NOMO-1 treated with dmso at 0.1 percent for 144 hours (cell line): ENCODE measurements around the gene PDYN.

Source experiments
- DNase-seq: peaks from one replicate; lab custom pipeline; 2025; ENCODE audit not compliant: unreplicated experiment; lab: John Stamatoyannopoulos, UW

The PDYN gene

GRCh38 chr20:1995531-1996310 lies 1.9 kb upstream of the PDYN start:
- no peak for DNase-seq

GRCh38 chr20:1994627-1995026 lies 769 bp upstream of the PDYN start:
- DNase-seq, result no peak

GRCh38 chr20:1992359-1993110 lies 1.3 kb downstream of the PDYN start:
- DNase-seq, result no peak

DNA sequence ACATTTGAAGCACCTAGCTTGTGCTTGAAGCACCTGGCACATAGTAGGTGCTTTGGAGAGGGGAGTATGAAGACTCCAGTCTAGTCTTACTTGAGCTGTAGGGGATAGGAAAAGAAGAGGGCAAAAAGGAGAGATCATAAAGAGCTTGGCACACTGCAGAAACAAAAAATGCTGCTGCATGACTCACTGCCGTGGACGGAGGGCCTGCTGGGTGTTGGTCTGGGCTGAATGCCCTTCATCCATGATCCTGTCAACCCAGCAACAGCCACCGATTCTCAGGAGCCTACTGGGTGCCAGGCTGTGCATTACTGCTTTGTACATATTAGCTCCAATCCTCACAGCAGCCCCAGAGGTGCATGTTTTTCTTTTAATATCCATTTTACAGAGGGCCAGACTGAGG lies 6.0 kb downstream of the PDYN start:
- no peak for DNase-seq

GRCh38 chr20:1983301-1983700 lies 10.6 kb downstream of the PDYN start:
- DNase-seq, result no peak

DNA sequence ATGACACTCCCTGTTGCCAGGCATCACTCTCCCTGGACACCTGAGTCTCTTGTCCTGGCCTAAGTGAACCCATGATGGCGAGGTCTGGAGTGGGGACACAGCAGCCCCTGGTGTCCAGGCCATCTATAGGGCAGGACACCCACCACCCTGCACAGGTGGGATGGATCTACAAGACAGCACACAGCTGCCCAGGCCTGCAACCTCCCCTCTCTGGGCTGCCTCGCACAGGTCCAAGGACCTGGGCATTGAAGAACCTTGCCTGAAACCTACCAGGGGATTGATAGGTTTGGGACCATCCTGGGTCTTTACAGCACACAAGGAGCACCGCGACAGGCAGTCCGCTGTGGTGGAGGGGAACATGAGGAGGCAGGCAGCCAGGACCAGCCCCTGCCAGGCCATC lies 11.2 kb downstream of the PDYN start:
- DNase-seq, result no peak

DNA sequence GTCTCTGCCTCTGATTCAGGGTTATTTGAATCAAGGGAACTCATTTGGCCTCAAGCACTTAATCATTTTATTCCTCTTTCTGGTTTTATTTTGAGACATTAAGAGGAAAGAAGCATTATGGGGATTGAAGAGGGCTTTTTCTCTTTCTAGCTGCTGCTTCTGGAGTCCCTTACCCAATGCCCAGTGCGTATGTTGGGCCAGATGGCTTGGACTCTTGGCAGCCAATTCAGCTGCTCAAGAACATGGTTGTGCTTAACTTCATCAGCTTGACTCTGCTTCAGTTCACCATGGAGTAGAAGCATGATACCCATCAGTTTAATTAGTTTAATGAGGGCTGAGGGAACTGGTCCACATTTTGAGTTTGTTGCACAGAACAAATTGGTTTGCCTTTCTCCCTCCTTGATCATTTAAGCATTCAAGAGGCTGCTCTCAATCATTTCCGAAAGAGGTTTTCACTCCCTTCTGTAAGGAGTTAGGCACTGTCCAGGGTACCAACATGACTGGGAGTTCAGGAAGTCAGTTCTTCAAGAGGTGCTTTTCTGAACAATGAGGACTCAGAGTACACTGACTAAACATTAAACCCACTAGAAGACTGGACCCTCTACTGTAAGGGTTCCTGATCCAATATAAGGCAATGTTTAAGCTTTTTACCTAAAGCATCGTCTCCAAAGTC lies 14.6 kb downstream of the PDYN start:
- no peak for DNase-seq

DNA sequence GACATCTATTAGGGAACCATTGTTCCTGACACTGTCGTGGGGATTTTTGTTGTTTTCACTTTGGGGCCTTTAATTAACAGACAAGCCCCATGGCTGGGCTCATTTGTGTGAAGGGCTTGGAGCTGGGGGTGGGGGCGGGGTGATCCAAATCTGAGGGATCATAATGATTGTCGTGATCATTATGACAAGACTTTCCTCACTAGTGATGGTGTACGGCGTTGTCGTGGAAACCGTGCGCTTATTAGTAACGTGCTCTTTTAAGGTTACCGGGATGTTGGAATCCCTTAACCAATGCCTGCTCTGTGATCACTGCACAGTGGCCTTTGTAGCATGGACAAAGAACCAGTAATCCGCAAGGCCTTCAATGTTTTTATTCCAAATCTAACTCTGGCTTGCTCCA lies 18.6 kb downstream of the PDYN start:
- no peak for DNase-seq

GRCh38 chr20:1973601-1974440 lies 20.0 kb downstream of the PDYN start:
- no peak for DNase-seq

DNA sequence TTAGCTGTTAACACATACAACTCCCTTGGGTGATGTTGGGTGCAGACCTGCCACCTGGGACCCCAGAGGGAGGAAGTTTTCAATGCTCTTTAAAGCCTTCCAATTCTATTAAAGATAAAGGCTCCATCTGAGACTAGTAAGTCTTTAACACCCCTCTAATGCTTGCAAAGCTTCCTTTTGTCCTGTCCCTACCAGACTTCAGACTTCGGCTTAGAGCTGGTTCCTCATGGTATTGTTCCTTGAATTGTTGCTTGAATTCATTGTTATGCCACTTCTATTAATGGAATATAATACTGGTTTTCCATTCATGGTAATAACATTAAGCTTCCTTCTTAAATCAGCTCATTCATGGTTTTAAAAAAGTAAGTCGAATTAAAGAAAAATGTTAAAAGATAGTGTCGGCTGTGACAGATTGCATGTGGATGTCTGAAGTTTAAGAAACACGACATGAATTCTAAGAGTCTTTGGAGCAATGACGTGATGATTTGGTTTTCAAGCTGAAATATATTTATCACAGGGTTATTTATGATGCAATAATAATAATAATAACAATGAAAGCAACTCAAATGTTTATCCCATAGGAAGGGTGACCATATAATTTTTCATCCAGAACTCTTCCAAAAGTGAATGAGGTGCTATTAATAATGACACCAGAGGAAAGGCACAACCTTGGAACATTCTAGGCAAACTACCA lies 21.8 kb downstream of the PDYN start:
- DNase-seq, result no peak

DNA sequence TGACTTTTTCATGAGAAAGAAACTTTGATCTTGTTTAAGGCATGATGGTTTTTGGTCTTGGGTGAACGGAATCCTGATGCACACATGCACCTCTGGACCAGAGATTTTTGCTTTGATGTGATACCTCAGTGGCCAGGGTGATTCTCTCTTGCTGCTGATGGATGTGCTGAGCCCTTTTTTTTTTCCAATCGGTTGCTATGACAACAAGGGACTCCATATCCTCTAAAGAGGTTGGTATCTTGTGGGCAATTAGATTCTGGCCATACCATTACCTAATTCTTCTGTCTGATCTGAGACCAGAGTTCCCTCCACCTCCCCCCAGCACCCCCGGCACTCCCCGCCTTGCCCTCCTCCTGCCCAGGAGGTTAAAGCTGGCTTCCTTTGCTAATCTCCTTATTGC lies 24.9 kb downstream of the PDYN start:
- DNase-seq, result no peak

GRCh38 chr20:1965520-1966351 lies 28.1 kb downstream of the PDYN start:
- DNase-seq, result peak; percentile 64

DNA sequence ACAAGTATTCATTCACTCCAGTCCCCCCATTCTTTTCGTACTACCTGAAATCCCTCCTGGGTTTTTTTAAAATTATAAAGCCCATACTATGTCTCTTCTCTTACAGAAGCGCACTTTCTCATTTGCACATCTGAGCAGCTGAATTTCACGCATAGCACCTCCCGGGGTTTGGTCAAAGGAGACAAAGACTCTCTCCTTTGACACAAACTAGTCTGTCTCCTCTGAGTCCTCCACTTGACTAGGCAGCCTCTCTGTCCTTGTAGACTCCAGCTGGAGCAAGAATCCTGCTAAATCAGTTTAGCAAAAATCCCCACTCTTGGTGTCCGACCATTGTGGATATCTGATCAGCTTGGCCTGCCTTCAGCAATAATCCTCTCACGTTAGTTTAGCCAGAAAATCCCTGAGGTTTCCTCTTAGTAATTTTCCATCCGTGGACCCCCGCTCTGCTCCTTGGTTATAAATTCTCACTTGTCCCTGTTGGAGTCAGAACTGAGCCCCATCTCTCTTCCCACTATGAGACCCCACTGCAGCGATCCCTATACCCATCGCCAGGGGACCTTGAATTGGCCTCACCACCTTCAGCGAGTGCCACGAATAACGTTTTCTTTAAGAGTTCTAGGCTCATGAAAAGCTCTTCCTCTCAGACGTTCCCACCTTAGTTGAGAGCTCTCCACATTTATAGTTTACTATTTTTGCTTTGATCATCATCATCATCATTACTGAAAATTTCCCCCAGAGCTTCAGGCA lies 29.0 kb downstream of the PDYN start:
- DNase-seq, result no peak

- peak; percentile 36 for DNase-seq
Measured at GRCh38 chr20:1964061-1964460, 29.8 kb downstream of the PDYN start.

GRCh38 chr20:1961374-1961773 lies 32.5 kb downstream of the PDYN start:
- DNase-seq, result no peak

DNA sequence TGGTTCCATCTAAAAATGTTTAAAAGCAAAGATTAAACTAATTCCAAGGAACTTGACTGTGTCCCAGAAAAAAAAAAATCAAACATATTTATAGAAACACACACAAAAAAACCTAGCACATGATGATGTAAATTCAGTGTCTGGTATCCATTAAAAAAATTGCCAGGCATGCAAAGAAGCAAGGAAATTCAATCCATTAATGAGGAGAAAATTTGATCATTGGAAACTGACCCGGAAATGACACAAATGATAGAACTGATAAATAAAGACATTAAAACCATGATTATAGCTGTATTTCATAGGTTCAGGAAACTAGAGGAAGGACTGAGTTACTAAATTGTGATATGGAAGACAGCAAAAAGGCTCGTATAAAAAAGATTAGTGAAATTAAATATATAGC lies 34.7 kb downstream of the PDYN start:
- no peak for DNase-seq

GRCh38 chr20:1958426-1958825 lies 35.4 kb downstream of the PDYN start:
- DNase-seq, result no peak

- DNase-seq, result no peak
Measured at GRCh38 chr20:1955217-1955616, 38.6 kb downstream of the PDYN start.

GRCh38 chr20:1953621-1954020 lies 40.2 kb downstream of the PDYN start:
- DNase-seq, result no peak
